COLO668 (cell line): Measurements from ENCODE around the gene ATP8B4.

Experiments
- DNase-seq: peaks from one replicate; lab custom pipeline; 2025; ENCODE audit not compliant: unreplicated experiment; lab: John Stamatoyannopoulos, UW

ATP8B4 gene

GRCh38 chr15:49824775-49825099 lies 294.3 kb downstream of the ATP8B4 start:
- no peak for DNase-seq

DNA sequence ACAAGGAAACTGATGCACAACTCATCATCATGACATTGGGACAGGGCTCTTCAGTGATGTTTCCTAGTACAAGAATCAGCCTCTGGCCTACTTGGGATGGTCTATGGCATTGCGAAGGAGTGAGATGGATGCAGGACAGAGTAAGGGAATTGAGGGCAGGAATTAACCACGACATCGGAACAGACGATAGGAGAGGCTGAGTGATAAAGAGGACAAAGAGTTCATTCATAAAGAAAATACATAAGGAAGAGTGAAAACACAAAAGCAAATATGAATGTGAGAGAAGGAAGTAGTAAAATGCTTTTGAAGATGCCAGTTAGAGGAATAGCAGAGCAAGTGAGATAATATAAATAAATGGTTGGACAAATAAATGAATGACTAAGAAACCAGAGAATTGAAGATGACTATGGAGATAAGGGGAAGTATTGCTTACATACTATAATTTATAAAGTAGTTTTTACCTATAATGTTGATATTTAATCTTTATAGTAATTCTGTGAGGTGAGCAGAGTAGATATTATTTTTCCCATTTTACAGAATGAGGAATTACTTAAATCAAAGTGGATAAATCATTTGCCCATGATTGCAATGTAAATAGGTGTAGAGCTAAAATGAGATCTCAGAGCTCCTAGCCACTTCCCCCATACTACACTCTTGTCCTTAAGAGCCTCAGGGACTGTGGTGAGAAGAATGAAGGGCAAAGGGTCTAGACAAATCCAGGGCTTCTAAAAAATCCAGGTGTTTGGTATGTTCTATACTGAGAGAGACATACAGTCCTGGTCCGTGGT lies 294.9 kb downstream of the ATP8B4 start:
- no peak for DNase-seq

DNA sequence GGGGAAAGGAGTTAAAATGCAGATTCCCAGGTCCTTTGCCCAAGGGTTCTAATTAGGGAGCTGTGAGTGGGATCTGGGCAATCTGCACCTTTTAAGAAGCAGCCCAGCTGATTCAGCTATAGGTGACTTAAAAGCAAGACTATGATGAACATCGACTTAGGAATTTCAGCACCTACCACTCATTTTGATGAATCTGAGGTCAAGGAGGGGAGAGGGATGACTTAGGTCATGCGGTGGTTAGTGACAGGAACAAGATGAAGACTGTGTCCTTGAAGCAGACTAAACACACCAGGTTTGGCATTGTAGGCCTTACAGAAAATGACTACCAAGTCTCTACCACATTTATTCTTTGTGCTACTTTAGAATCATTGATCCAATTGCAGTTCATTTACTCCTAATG lies 301.9 kb downstream of the ATP8B4 start:
- DNase-seq: no peak

- peak; percentile 8 for DNase-seq
These were observed 303.1 kb downstream of the ATP8B4 start for GRCh38 chr15:49815950-49816349.

DNA sequence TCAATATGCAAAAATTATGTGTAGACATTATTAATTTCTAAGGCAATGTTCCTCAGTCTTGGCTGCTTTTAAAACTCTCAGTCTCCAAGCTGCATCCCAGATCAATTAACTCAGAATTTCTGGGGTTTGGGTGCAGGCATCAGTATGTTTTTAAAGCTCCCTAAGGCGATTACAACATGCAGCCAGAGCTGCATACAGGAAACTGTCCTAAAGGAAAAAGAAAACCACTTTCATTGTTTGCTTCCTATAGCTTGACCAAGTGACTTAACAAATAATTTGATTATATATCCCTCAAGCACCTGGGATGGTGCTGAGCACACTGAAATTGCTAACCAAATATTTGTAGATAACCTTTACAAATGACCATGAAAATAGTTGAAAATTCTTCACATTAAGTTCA lies 303.5 kb downstream of the ATP8B4 start:
- DNase-seq: no peak

- no peak for DNase-seq
These were observed 304.3 kb downstream of the ATP8B4 start for GRCh38 chr15:49814709-49815108.

- no peak for DNase-seq
These were observed 305.4 kb downstream of the ATP8B4 start for GRCh38 chr15:49813625-49814024.

- no peak for DNase-seq
These were observed 308.3 kb downstream of the ATP8B4 start for GRCh38 chr15:49810720-49811119.

DNA sequence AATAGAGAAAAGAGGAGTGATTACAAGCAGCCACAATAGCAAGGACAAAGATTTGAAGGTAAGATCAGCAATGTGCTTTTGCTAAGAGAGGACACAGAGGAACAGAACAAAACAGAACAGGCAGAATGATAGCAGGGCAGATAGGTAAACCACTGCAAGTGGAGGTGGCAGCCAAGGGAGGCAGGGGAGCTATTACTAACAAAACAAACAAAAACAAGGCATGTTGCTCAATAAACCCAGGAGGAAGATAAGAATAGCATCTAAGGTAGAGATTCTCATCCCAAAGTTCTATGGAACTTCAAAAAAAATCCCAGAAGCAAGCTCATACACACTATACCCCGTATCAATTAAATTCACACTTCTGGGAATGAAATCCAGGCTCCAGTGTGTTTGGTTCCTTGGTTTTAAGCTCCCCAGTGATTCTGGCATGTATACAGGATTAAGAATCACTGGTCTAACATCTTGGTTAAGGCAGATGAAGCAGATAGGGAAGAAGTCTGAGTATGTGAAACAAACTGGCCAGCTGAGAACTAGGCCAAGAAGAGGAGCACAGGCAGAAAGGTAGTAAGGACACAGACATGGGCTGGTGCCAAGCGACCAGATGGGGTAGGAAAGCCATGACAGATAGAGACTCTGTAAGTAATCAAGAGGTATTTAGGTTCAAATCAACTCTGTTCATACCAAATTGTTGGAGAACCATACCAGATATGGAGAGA lies 309.0 kb downstream of the ATP8B4 start:
- no peak for DNase-seq

DNA sequence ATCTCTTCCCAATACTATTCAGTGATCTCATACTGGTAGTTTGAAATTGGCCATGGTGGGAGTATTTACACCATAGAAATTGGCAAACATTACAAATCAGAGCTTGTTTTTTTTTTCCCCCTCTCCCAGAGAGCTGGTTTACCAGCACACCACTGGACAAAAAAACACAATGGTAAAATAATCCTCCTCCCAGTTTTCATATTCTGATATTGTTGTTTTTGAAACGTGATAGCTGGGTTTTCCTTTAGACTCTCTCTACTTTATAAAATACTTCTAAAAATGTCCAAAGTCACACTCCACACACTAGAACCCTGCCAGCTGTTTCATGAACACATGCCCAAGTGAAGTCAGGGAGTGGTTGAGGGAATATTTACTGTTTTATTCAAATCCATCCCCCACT lies 310.7 kb downstream of the ATP8B4 start:
- DNase-seq: no peak
